ENCODE measurements around the gene TSPAN7. TPM values are rescaled to one million over a fixed set of nuclear protein-coding genes. Genes with fewer than 3 reads are reported as not detected.

Gene TSPAN7
- total RNA-seq, 2 donors from 2014 or later, result 6.2 to 15.1 TPM

DNA sequence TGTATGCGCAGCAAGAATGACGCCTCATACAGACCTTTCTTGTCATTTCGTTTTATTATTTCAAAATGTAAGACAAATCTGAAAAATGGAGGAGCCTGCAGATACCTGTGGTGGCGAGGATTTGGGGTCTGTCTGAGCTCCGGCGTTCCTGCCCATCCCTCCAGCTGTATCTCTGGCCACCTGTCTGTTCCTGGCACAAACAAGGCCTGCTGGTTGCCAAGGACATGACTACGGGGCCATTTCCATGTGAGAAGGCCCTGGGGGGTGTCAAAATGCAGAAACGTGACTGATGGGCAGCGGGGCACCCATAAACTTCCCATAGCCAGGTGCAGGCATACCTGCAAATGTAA lies 591 bp upstream of the TSPAN7 start:
- H3K4me1 Mint-ChIP-seq, result no peaks in the 10 kb centered on the region
- Histone ChIP-seq H3K36me3 (ENCODE audit: control insufficient read depth, insufficient read depth, low read length) (no peaks in the 10 kb centered on the region), H3K9ac (ENCODE audit: extremely low read depth, low read length, poor library complexity, severe bottlenecking) (no peak overlapping the region), H3K9me3 (ENCODE audit: control insufficient read depth, low read length) (no peaks in the 10 kb centered on the region), H3K4me1 (ENCODE audit: control insufficient read depth, insufficient read depth, low read length) (no peaks in the 10 kb centered on the region), H3K27ac (ENCODE audit: low read depth, low read length) (no peak overlapping the region), H3K27me3 (ENCODE audit: control insufficient read depth, insufficient read depth, low read length, poor library complexity, severe bottlenecking) (no peaks in the 10 kb centered on the region), H3K4me3 (ENCODE audit: low read length) (peak overlapping the region; percentile 71)
- no peak for DNase-seq
- 70 to 100% methylated on average over 1 to 9 of the region's 9 CpGs for WGBS, 2 experiments (ENCODE audit: insufficient coverage in 1 of 2, insufficient read length in 1 of 2)
- peaks cover 49% of the 10 kb centered on the region for H3K9me3 Mint-ChIP-seq
- TF ChIP-seq, protein P1, sequence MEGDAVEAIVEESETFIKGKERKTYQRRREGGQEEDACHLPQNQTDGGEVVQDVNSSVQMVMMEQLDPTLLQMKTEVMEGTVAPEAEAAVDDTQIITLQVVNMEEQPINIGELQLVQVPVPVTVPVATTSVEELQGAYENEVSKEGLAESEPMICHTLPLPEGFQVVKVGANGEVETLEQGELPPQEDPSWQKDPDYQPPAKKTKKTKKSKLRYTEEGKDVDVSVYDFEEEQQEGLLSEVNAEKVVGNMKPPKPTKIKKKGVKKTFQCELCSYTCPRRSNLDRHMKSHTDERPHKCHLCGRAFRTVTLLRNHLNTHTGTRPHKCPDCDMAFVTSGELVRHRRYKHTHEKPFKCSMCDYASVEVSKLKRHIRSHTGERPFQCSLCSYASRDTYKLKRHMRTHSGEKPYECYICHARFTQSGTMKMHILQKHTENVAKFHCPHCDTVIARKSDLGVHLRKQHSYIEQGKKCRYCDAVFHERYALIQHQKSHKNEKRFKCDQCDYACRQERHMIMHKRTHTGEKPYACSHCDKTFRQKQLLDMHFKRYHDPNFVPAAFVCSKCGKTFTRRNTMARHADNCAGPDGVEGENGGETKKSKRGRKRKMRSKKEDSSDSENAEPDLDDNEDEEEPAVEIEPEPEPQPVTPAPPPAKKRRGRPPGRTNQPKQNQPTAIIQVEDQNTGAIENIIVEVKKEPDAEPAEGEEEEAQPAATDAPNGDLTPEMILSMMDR (conservative IDR thresholded peaks at IDR 0.05), result no peak
- peaks cover 2% of the 10 kb centered on the region for H3K27me3 Mint-ChIP-seq (ENCODE audit: insufficient read depth)
- no peaks in the 10 kb centered on the region for H3K36me3 Mint-ChIP-seq (ENCODE audit: low read depth)
- H3K27ac Mint-ChIP-seq, result no peak overlapping the region
- peak overlapping the region; percentile 72 for H3K4me3 Mint-ChIP-seq

DNA sequence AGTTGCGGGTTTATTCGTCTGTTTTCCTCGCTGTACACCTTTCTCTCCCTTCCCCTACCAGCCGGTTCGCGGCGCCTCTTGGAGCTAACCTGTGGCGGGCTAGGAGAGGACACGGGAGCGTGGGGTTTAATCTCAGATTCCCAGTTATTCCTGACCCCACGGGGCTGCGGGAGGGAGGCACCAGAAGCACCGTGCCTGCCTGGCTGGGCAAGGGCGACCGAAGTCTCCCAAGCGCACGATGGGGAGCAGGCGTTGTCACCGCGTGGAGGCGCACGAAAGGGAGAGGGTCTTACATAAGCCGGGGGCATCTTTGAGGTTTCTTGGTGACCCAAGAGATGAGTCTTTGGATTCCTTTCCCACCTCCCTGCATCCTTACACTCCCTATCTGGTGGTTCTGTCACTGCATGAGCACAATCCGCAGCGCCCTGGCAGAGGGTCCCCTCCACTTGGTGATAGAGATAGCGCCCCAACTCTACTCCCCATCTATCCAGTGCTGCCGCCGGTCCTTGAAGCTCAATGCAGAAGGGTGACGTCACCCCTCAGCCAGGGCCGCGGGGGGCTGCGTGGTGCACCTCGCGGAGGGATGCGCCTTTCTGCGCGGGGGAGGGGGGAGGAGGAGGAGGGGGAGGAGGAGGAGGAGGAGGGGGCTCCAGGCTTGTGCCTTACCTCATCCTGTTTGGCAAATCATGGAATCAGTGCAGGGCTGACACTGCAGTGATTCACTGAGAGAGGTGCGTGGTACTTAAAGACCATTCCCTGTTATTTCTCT lies 793 bp downstream of the TSPAN7 start:
- no peak overlapping the region for H3K9ac ChIP-seq (ENCODE audit: extremely low read depth, low read length, poor library complexity, severe bottlenecking)
- Mint-ChIP-seq H3K27me3 (ENCODE audit: insufficient read depth) (peaks cover 2% of the 10 kb centered on the region), H3K27ac (no peak overlapping the region), H3K9me3 (peaks cover 50% of the 10 kb centered on the region), H3K4me3 (peak overlapping the region; percentile 72), H3K4me1 (no peaks in the 10 kb centered on the region), H3K36me3 (ENCODE audit: low read depth) (no peaks in the 10 kb centered on the region)
- WGBS, 2 experiments (ENCODE audit: insufficient coverage in 1 of 2, insufficient read length in 1 of 2), result 2% methylated on average over 28 of the region's 38 CpGs; no CpG with 5 or more reads in 1 of the 2 experiments
- H3K9me3 ChIP-seq (ENCODE audit: control insufficient read depth, low read length), result no peaks in the 10 kb centered on the region
- no peak overlapping the region for H3K27ac ChIP-seq (ENCODE audit: low read depth, low read length)
- H3K4me1 ChIP-seq (ENCODE audit: control insufficient read depth, insufficient read depth, low read length), result no peaks in the 10 kb centered on the region
- H3K4me3 ChIP-seq (ENCODE audit: low read length), result peak overlapping the region; percentile 79
- TF ChIP-seq, protein P1 (conservative IDR thresholded peaks at IDR 0.05), result peak; percentile 31
- H3K36me3 ChIP-seq (ENCODE audit: control insufficient read depth, insufficient read depth, low read length), result no peaks in the 10 kb centered on the region
- DNase-seq, result peak; percentile 71
- H3K27me3 ChIP-seq (ENCODE audit: control insufficient read depth, insufficient read depth, low read length, poor library complexity, severe bottlenecking), result no peaks in the 10 kb centered on the region

DNA sequence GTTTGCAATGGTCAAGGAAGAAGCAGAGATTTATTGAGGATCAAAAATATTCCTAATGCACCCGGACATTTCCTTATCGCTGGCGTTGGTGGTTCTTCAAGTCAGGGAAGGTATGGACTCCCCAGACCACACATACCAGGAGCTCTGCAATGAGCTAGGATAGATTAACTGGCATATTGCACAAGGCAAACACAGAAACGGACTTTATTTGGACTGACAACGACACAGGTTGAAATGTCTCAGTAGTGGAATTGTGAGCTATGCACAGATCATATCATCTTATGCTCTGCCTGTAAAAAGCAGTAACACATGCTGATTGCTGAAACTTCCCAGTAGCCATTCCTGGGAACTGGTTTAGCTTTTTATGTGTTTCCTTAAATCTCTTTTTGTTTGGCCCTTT lies 1.7 kb downstream of the TSPAN7 start:
- Mint-ChIP-seq H3K27me3 (ENCODE audit: insufficient read depth) (peaks cover 2% of the 10 kb centered on the region), H3K4me3 (peak overlapping the region; percentile 72), H3K4me1 (no peaks in the 10 kb centered on the region), H3K27ac (no peak overlapping the region), H3K9me3 (peaks cover 49% of the 10 kb centered on the region), H3K36me3 (ENCODE audit: low read depth) (no peaks in the 10 kb centered on the region)
- no peak for DNase-seq
- Histone ChIP-seq H3K4me1 (ENCODE audit: control insufficient read depth, insufficient read depth, low read length) (no peaks in the 10 kb centered on the region), H3K4me3 (ENCODE audit: low read length) (no peak overlapping the region), H3K36me3 (ENCODE audit: control insufficient read depth, insufficient read depth, low read length) (no peaks in the 10 kb centered on the region), H3K27ac (ENCODE audit: low read depth, low read length) (no peak overlapping the region), H3K9me3 (ENCODE audit: control insufficient read depth, low read length) (no peaks in the 10 kb centered on the region), H3K27me3 (ENCODE audit: control insufficient read depth, insufficient read depth, low read length, poor library complexity, severe bottlenecking) (no peaks in the 10 kb centered on the region), H3K9ac (ENCODE audit: extremely low read depth, low read length, poor library complexity, severe bottlenecking) (no peak overlapping the region)
- TF ChIP-seq, protein P1 (conservative IDR thresholded peaks at IDR 0.05), result no peak
- WGBS, 2 experiments (ENCODE audit: insufficient coverage in 1 of 2, insufficient read length in 1 of 2), result 90 to 100% methylated on average over 2 to 5 of the region's 5 CpGs
